ENCODE results near the gene GPR55. TPM values are rescaled to one million over a fixed set of nuclear protein-coding genes. Genes with fewer than 3 reads are reported as not detected.

Gene GPR55
- total RNA-seq, 1 experiment from 2014 or later: not detected

GRCh38 chr2:230874456-230874855, 50.6 kb downstream of the GPR55 start (continued):
- no peak for TF ChIP-seq ZNF263 (CRISPR knock-in tag; IDR thresholded peaks at IDR 0.05; ENCODE audit: low read depth)

- POLR2A ChIA-PET: no interaction called here
- no peak for DNase-seq (ENCODE audit: low spot score)
- Mint-ChIP-seq H3K9me3 (no peaks in the 10 kb centered on the region), H3K27ac (no peak overlapping the region), H3K4me1 (peaks cover 40% of the 10 kb centered on the region), H3K36me3 (peaks cover 43% of the 10 kb centered on the region), H3K4me3 (no peak overlapping the region), H3K27me3 (ENCODE audit: low read depth) (no peaks in the 10 kb centered on the region)
- no peak for ATAC-seq
- TF ChIP-seq ZMAT4 (CRISPR knock-in tag; IDR thresholded peaks at IDR 0.05) (no peak), CREM (CRISPR knock-in tag; IDR thresholded peaks at IDR 0.05) (no peak), ZNF425 (CRISPR knock-in tag; conservative IDR thresholded peaks at IDR 0.05) (no peak), RORB (CRISPR knock-in tag; IDR thresholded peaks at IDR 0.05) (no peak), SP1 (CRISPR knock-in tag; conservative IDR thresholded peaks at IDR 0.05) (no peak), NR3C1 (CRISPR knock-in tag; conservative IDR thresholded peaks at IDR 0.05; ENCODE audit: low read depth) (no peak), ZNF232 (CRISPR knock-in tag; IDR thresholded peaks at IDR 0.05) (no peak), ZNF532 (CRISPR knock-in tag; IDR thresholded peaks at IDR 0.05; ENCODE audit: borderline replicate concordance) (no peak), NR2C2 (CRISPR knock-in tag; IDR thresholded peaks at IDR 0.05) (no peak), ERG (CRISPR knock-in tag; IDR thresholded peaks at IDR 0.05) (no peak), TEAD1 (CRISPR knock-in tag; IDR thresholded peaks at IDR 0.05) (no peak), HMGXB4 (CRISPR knock-in tag; IDR thresholded peaks at IDR 0.05) (no peak)
- CTCF ChIA-PET: interaction anchor here (0.8 to 2.4 kb wide), 3 partner anchors 9 to 49 kb away, joined by 3 to 9 read pairs (median 8); partner anchors contain the start of gene ITM2C
These were observed 51.2 kb downstream of the GPR55 start for GRCh38 chr2:230873661-230874401.

Measured in WTC11 (cell line).